Activated CD4-positive, alpha-beta T cell treated with anti-CD3 and anti-CD28 coated beads, Interleukin-2, amount 50 U/mL, for 48 hours (primary cell): ENCODE data around the gene ZBP1.

Experiments
- DNase-seq, 2 experiments: peaks; one replicate each; pipeline ENCODE4 v3.0.0-alpha.2; 2020

The ZBP1 gene

GRCh38 chr20:57568088-57568896, 51.9 kb downstream of the ZBP1 start:
- DNase-seq, result no peak

- no peak for DNase-seq
Observed at GRCh38 chr20:57567471-57568079, 52.7 kb downstream of the ZBP1 start.

DNA sequence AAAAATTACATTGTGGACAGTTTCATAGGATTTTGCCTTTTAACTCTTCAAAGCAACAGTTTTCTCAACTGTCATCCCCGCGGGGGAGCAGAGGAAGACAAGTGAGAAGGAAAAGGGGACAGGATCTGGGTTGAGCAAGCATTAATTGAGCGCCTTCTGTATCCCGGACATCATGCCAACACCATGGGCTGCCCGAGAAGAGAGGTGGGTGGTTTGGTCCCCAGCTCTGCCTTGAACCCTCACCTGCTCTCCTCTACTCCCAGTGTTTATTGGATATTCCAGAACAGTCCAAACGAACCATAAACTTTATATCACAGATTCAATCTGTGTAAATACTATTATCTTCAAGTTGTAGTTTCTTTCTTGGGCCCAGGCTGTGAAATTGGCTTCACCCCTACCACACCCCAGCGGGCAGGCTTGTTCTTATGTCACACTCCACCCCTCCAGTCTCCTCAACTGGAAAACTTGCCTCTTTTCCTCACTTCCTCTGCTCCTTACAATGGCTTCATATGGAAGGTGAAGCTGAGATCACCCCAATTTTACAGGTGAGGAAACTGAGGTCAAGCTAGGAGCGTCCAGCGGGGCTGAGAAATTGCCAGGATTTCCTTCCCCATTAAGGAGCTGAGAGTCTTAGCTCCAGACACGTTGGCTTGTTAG, 53.3 kb downstream of the ZBP1 start:
- DNase-seq, result no peak

DNA sequence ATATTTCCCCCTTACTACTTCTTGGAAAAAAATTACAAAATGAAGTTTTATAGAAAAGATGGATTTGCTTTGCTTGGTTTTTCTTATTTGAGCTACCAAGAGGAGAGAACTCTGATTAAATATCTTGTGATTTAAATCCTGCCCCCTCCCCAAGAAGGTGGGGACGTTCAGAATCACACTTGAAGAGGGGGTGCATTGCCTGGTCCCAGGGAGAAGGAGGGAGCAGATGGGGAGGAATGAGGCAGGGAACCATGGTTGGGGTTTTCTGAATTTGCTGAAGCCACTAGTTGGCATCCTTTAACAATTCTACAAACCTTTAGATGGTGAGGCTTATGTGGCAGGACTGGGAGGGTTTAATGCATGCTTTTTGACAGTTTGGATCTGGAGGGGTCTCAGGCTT, 53.8 kb downstream of the ZBP1 start:
- no peak for DNase-seq

GRCh38 chr20:57564951-57565642, 55.1 kb downstream of the ZBP1 start:
- DNase-seq, result no peak

DNA sequence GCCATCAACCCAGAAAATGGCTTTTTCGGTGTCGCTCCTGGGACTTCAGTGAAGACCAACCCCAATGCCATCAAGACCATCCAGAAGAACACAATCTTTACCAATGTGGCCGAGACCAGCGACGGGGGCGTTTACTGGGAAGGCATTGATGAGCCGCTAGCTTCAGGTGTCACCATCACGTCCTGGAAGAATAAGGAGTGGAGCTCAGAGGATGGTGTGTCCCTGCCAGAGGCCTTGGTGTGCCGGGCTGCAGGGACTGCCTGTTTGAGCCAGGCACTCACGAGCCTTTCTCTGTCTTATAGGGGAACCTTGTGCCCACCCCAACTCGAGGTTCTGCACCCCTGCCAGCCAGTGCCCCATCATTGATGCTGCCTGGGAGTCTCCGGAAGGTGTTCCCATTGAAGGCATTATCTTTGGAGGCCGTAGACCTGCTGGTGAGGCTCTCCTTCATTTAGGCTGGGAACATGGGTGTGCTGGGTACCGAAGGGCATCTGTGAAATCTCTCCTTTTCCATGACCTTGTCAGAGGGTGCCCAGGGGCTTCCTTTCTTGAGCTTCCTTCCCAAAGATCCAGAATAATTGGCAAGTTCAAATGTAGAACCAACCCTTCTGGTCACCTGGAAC, 55.9 kb downstream of the ZBP1 start:
- DNase-seq, result no peak

- DNase-seq, result no peak
Observed at GRCh38 chr20:57563522-57563921, 56.7 kb downstream of the ZBP1 start.

DNA sequence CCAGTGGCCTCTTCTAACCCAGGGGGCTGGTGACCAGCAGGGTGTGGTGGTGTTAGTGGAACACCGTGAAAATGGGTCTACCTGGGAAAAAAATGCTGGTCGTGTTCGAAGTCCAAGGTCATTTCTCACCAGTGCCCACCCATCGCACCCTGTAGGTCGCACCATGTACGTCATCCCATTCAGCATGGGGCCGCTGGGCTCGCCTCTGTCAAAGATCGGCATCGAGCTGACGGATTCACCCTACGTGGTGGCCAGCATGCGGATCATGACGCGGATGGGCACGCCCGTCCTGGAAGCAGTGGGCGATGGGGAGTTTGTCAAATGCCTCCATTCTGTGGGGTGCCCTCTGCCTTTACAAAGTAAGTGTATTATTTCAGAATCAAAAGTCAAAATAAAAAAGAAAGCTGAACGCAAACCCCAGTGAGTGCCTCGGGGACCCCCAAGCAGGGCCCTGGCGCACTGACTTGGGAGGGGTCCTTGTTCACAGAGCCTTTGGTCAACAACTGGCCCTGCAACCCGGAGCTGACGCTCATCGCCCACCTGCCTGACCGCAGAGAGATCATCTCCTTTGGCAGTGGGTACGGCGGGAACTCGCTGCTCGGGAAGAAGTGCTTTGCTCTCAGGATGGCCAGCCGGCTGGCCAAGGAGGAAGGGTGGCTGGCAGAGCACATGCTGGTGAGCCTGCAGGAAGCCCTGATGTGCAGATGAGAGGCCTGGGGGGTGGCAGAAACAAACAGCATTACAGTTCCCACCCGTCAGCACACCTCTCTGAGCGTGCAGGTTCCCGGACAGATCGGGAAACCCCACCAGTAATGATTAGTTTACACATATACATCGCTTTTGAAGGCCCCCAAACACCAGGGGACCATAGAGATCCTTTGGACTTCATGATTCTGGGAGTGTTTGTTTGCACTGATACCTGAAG, 57.4 kb downstream of the ZBP1 start:
- no peak for DNase-seq

DNA sequence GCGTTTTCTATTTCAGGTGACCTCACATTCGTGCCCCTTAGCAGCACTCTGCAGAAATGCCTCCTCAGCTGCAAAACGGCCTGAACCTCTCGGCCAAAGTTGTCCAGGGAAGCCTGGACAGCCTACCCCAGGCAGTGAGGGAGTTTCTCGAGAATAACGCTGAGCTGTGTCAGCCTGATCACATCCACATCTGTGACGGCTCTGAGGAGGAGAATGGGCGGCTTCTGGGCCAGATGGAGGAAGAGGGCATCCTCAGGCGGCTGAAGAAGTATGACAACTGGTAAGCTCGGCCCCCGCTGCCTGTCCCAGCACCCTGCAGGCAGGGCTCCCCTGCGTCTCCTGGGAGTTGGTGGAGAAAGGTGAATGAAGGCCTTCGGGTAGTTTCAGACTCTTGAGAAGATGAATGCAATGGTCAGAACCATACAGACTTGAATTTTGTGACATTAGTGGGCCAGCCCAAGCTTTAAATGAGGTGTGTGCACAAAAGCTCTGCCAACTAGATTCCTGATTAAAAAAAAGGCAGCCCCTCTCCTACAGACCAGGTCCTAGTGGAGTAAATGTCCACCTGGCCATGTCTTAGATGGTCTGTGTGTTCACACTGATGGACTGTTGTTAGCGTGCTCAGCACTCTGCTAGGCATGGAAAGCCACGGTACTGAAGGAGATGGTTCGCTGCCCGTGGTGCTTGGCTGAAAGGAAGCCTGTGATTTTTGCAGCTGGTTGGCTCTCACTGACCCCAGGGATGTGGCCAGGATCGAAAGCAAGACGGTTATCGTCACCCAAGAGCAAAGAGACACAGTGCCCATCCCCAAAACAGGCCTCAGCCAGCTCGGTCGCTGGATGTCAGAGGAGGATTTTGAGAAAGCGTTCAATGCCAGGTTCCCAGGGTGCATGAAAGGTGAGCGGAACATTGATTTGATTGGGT, 58.6 kb downstream of the ZBP1 start:
- DNase-seq, result no peak

GRCh38 chr20:57560554-57561355, 59.5 kb downstream of the ZBP1 start, which contains the start of gene PCK1:
PCK1 (plus strand) TSS chr20:57561110; CDS start chr20:57561412, 302 bp downstream.
- no peak for DNase-seq

GRCh38 chr20:57559658-57560553, 60.3 kb downstream of the ZBP1 start:
- no peak for DNase-seq

- no peak for DNase-seq
Observed at GRCh38 chr20:57559289-57559634, 61.0 kb downstream of the ZBP1 start.

GRCh38 chr20:57558614-57559288, 61.5 kb downstream of the ZBP1 start:
- DNase-seq, result no peak

DNA sequence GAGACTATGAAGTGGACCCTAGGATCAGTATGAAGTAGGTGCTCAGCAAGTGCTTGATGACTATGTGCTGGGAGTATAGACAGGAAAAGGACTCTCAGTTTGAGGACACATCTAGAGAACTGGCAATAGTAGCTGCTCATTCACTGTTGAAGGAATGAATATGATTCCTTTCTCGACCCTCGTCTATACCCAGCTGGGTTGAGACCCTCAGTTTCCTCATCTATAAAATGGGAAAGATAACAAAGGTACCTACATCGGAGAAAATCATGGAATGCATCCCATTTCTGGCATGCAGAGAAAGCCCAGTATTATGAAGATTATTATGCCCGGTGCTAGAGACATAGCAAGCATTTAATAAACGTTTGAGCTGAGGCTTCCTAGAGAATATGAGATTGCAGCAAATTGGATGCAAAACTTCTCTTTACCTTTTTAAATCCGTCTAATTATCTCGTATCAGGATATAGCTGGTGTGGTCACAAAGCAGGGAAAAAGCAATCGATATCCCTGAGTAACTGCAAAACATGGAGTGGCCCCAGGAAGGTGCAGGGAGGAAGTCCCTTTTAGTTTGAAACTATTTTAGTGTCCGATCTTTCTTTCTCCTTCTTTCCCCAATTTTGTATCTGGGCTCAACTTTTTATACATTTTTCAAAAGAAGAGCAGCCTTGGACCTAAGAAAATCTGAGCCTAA, 62.2 kb downstream of the ZBP1 start:
- no peak for DNase-seq

GRCh38 chr20:57556980-57557274, 63.3 kb downstream of the ZBP1 start:
- DNase-seq, result no peak

DNA sequence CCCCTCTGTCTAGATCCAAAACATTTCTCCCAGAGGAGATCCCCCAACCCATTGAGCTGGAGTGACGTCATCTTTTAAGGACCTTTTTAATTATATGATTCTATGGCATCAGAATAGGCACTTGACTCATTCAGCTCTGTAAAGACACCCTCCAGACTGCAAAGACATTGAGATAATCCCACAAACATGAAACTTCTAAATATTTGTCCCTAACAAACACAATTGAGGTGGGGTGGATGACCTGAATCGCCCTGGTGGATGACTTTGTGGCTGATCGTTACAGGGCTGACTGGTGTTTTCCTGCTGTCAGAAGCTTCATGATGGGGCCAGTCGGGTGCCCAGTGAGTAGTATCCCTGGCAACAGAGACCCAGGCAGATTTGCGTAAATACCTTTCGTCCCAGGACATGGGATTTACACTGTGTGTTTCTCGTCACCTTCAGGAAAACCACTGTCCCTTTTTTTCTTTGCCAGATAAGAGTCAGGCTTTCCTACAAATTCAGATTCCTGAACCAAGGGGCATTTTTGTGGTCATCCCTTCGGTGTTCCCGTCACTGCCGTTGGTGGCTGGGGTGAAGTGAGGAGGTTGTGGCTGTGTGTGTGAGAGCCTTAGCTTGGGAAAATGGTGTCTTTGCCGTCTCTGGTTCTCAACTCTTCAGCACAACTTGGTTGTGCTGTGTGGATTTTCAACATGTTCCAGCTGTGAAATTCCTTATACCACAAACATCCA, 64.6 kb downstream of the ZBP1 start:
- no peak for DNase-seq
